Activated CD4-positive, alpha-beta T cell treated with anti-CD3 and anti-CD28 coated beads for 4 hours (primary cell): ENCODE results near the gene PIGBOS1.
"Not testable (repeated sequence)": the region's sequence is repeated elsewhere in the genome, so short reads cannot be mapped to it uniquely, and the experiment has no call there.

Source experiments
- DNase-seq, 2 donors: peaks; one replicate each; pipeline ENCODE4 v3.0.0-alpha.2; 2020

Gene PIGBOS1

DNA sequence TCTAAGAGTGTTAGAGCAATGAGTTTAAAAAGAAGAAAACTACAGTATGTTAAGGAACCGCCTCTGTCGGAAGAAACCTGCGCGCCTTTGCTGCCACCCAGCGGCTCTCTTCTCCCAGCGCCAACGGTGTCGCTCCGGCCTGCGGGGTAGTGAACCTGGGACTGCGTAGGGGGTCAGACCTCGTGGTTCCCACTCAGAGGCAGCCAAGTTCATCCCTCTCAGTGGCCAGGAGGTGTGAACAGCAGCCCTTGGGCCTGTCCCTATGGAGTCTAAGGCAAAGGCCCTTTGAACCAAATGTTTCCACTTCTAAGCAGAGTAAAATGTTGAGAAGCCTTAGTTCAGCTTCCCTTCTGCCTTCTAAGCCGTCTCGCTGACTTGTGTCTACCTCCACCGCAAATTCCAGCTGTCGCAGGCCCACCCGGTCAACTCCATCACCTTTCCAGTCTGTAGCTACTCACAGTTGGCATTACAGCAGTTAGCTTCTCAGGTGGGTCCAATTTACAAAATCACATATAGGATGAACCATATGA, 28.3 kb downstream of the PIGBOS1 start:
- peak; percentile 81 to 87 for DNase-seq

DNA sequence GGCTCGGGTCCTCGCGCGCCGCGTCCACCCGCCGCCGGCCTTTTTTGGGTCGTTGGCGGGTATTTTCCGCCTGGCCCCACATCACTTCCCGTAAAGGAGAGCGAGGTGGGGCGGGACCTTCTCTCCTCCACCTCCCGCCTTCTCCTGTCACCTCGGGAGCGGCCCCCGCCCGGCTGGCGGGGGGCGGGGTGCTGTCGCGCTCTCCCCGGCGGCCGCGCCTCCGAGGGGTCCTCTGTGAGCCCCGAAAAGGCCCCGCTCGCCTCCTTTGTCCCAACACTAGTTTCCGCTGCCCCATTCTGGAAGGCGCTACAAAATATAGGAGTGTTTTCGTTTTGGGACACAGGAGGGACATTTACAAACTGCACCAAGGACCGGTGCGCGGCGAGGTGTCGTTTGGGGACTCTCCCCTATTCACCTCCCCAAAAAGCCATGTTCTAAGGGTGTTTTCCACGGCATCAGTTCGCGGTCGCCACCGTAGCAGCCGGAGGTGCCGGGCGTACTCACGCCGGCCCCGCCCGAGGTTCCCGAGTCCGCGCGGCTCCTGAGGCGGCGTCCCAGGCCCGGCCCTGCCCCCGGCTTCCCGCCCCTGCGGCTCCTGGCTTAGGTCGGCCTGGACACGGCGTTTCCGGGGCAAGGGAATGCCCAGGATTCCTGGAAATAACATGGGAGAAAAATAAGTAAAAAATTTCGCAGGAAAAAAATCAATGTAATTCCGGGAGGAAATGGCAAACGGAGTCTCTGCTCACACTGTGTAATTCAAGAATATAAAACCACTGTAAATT, 29.0 kb downstream of the PIGBOS1 start, which contains the start of gene RAB27A:
Gene RAB27A (minus strand): TSS at position 68 of the 782 bp plus-strand sequence. CDS start 54,879 bp downstream, outside the sequence.
- DNase-seq, result peak; percentile 78 to 81

DNA sequence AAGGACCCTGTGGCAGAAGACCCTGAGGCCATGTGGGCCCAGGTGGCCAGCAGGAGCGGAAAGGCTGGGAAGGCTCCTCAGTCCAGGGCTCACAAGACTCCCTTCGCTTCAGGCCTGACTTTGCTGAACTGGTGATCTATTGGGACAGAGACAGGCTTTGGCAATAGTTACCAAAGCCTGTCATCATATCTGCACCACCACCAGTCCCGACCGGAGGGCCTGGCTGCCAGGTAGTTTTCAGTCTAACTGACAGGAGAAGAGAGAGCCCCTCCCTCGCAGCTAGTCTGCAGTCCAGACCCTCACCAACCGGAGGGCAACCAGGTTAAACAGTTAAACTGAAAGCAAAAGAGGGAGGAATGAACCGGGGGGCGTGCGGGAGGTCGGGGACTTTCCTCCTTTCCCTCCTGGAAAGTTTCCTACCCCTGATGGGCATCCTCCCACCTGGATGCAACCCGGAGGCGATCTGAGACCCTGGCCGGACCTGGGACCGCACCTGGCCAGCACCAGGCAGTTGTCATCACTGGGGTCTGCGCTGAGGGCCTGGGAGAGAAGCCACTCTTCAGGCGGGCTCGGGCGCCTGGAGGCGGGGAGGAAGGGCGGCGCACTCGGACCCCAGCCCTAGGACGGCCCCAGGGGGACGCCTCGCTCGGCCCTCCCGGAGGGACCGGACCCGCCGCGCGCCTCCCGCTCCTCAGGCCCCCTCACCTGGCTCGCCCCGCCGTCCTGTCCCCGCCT, 29.7 kb downstream of the PIGBOS1 start:
- DNase-seq, result peak; percentile 34 to 44

DNA sequence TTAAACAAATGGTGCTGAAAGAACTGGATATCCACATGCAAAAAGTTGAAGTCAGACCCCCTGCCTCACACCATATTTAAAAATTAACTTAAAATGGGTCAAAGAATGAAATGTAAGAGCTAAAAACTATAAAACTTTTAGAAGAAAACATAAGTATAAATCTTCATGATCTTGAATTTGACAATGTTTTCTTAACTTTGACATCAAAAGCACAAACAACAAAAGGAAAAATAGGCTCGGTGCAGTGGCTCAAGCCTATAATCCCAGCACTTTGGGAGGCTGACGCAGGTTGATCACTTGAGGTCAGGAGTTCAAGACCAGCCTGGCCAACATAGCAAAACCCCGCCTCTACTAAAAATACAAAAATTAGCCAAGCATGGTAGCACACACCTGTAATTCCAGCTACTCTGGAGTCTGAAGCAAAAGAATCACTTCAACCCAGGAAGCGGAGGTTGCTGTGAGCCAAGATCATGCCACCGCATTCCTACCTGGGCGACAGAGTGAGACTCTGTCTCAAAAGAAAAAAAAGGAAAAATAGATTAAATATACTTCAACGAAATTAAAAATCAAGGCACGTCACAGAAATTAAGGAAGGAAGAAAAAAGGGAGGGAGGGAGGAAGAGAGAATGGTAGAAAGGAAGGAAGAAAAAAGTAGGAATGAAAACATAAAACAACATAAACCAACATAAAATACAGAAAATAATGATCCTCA, 30.8 kb downstream of the PIGBOS1 start:
- DNase-seq, result no peak

DNA sequence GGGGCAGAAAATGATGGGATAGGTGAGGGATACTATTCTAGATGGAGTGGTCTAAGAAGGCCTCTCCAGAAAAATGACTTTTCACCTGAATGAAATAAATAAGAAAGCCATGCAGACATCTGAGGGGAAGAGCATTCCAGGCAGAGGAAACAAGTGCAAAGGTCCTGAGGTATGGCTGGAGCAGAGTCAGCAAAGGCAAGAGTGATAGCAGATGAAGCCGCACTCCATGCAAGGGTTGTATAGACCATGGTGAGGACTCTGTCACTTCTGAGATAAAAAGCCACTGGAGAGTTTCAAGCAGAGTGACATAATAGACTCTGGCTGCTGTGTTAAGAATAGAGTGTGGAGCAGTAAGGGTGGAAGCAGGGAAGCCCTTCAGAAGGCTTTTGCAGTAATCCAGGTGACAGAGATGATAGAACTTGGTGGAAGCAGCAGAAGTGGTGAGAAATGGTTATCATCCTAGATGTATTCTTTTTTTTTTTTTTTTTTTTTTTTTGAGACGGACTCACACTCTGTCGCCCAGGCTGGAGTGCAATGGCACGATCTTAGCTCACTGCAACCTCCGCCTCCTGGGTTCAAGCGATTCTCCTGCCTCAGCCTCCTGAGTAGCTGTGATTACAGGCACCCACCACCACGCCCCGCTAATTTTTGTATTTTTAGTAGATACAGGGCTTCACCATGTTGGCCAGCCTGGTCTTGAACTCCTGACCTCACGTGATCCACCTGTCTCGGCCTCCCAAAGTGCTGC, 32.3 kb downstream of the PIGBOS1 start:
- not testable (repeated sequence) for DNase-seq

DNA sequence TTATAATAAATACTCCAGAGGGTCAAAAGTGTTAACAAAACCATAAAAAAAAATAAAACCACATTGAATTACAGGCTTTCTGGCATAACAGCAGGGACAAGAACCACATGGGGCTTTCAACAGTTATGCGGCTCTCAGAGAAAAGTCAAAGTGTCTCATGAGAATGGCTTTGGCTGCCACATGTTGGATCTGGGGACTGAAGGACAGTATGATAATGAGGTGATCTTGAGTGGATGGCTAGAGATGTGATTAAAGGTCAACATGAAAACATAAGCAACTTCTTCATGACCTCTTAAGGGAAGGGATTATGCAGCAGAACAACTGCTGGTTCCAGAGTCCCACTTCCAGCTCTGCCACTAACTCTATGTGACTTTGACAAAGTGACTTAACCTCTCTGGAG, 34.5 kb downstream of the PIGBOS1 start:
- DNase-seq, result no peak

DNA sequence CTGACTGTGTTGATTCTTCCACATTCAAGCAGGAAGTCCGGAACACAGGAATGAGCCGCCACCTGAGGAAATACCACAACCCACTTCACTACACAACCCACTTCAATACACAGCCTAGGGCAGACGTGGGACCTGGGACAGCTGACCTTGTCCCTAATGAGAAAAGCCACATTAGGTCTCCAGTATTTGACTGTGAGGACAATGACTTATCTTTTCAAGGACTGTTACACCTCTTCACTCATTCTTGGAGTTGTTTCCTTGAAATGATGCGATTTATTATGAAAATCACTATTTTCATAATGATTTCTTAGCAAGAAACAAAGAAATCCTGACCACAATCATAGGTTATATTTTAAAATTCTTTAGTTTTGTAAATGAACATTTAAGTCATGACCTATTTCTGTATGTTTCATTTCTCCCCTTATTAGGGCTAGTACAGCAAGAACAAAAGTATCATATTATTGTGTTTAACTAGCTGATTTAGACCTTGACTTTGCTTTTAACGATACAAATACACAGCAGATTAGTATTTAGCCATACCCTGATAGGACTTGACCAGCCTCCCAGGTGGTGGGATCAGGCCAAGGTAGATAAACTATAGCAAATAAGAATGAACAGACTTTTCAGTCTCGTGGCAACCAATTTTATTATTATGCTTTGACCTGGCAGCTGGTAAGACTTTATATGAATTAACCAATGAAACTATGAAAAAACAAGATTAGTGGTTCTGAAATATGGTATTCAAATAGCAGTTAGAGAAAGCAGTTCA, 35.4 kb downstream of the PIGBOS1 start:
- DNase-seq, result no peak

DNA sequence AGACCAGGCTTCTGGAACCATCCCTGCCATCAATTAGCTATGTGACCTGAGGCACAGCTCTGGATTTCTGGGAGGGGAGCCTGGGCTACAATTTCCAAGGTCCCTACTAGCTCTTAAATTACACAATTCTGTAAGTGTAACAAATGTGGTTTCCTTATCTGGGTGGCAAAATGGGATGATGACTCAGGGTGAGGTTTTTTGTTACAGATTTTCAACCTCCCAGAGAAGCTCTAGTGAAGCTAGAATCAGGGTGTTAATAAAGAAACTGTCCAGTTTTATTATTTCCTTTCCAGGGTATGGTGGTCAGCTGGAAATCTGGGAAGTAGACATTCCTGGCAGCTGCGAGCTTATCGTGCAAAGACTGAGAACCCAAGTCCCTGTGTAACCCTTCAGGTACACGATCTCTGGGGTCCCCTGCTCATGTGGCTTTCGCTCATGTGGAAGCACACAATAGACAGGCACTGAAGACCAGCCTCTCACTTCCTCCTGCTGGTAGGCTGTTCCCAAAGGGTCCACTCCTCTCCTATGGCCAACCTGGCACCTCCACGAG, 36.6 kb downstream of the PIGBOS1 start:
- no peak for DNase-seq

DNA sequence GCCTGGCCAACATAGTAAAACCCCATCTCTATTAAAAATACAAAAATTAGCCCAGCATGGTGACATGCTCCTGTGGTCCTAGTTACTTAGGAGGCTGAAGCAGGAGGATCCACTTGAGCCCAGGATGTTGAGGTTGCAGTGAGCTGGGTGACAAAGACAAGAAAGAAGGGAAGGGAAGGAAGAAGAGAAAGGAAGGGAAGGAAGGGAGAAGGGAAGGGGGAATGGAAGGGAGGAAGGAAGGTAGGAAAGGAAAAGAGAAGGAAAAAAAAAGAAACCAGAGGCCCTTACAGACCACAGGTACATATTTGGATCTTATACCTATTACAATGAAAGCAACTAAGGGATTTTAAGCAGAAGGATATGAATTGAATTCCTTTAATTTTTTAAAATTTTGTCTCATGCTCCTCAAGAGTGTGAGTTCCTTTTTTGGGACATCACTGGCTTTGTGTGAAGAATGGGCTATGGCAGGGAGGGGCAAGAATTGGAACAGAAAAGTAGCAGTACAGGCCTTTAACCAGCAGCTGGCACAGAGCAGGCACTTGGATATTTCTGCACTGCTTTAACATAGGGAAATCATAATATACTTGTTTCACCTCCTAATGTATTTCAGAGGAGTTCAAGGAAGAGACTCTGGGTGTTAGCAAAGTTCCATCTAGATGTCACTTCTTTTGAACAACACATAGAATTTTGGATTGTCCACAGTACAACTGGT, 37.2 kb downstream of the PIGBOS1 start:
- no peak for DNase-seq

DNA sequence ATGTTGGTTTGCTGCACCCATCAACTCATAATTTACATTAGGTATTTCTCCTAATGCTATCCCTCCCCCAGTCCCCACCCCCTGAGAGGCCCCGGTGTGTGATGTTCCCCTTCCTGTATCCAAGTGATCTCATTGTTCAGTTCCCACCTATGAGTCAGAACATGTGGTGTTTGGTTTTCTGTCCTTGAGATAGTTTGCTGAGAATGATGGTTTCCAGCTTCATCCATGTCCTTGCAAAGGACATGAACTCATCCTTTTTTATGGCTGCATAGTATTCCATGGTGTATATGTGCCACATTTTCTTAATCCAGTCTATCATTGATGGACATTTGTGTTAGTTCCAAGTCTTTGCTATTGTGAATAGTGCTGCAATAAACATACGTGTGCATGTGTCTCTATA, 38.3 kb downstream of the PIGBOS1 start:
- peak; percentile 14 to 26 for DNase-seq

DNA sequence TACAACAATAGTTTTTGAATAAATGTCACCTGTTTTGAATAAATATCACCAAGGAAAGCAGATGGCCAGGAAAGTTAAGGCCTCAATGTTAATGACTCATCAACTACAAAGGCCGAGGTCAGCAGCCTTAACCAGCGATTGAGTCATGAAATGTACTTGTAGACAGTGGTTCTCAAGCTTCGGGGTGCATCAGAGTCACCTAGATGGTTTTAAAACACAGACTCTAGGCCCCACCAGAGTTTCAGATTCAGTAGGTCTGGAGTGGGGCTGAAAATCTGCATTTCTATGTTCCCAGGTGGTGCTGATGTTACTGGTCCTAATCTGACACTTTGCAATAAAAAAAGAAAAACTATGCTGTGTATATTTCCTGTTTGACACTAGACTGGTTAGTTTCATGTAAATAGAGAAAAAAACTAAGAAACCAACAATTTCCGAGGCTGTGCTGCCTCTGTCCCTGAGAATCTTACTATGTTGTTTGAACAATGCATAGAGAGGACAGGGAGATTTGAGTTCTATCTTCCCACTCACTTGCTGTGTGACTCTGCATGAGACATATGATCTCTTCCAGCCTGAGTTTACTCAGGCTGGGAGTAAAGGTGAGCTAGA, 39.1 kb downstream of the PIGBOS1 start:
- peak; percentile 42 to 61 for DNase-seq

DNA sequence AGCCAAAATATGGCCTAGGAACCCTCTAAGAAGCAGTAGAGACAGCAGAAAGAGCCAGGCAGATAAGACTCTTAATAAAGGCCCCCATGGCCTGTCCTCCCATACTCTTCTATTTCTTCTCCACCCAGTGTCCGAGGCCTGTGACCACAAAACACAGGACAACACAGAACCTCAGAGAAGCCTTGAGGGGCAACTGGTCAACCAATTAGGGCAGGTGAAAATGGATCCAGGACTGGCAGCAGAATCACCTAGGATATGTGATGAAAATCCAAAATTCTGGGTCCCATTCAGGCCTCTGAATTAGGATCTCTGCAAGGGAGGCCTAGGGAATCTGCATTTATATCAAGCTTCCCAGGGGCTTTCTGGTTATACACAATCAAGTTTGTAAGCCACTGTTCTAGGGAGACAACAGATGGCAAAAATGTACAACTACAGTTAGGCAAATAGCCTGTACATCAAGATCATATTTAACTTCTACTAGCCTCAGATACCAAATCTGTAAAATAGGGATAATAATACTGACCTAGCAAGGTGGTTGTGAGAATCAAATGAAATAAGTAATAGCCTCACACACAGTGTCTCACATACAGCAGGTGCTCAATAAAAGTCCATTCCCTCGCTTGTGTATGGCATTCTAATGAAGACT, 39.7 kb downstream of the PIGBOS1 start:
- DNase-seq, result no peak

DNA sequence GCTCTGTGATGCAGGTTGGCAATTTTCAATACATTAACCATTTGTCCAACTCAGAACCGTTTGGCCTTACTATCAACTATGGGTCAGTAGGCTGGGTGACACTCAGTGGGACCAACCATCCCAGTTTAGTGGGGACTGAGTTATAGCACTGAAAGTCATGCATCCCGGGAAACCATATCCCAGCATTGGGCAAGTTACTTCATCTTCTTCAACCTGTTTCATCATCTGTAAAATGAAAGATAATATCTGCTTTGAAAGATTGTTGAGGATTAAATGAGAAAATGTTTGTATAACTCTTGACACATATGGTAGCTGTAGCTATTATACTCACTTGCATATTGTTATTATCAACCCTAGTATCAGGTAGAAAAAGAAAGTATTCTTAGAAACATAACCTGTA, 41.2 kb downstream of the PIGBOS1 start:
- no peak for DNase-seq

DNA sequence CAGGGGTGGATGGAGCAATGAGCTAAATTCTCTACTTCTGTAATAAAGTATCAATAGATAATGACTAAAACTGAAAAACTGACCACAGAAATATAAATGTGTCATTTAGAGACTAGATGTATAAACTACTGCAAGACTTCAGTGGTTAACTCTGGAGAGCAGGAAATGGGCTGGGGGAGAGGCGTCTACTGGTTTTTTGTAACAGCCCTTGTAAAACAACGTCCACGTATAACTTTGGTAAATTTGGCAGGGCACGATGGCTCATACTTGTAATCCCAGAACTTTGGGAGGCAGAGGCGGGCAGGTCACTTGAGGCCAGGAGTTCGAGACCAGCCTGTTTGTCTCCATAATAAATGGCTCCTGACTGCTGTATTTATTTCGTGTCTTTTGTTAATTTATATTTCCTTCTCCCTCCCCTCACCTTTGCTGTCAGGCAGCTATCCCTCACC, 41.8 kb downstream of the PIGBOS1 start:
- DNase-seq, result peak; percentile 34 to 36

DNA sequence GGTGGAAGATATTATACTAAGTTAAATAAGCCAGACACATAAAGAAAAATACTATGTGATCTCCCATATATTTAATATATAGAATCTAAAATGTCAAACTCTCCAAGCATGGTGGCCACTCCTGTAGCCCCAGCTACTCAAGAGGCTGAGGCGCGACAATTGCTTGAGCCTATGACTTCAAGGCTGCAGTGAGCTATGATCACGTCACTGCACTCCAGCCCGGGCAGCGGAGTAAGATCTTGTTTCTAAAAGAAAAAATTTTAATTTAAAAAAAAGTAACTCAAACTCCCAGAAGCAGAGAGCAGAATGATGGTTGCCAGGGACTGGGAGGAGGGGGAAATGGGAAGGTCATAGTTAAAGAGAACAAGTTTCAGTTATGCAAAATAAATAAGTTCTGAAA, 42.6 kb downstream of the PIGBOS1 start:
- DNase-seq, result no peak

DNA sequence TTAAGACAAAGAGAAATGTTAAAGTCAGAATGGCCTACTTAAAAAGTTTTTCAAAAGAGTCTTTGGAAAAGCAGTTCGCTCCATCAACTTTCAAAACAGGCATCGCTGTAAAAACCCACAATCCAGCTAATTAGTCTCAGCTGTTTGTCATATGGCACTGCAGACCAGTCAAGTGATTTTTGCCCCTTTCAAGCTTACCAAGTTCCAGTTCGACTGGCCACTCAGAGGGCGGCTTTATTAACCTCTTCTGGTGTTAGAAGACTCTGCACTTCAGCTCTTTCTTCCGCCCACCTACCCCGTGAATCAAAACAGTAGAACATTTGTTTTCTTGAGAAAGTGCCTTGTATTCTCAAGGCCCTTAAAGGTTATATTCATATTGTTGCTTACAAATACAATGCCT, 48.6 kb downstream of the PIGBOS1 start:
- DNase-seq, result no peak

DNA sequence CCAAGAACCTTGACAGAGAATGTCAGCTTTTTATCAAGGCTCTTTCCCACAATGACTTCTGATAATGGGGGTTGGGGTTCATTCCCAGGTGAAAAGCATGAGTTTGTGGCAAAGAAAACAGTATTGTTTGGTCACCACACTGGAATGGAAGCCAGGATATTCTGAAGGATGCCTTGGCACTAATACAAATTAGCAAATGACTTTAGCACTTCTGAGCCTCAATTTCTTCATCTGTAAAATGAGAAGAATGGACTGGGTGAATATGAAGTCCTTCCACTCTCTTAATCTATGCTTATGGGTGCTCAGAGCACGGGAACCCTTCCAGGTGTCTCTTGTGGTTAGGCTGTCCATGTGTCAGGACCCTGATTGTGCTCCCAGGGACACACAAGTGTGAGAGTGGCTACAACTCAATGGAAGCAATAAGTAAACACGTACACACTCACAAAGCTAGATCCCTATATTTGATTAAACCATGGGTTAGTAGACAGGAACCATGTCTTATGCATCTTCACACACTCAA, 50.7 kb downstream of the PIGBOS1 start:
- DNase-seq, result no peak

DNA sequence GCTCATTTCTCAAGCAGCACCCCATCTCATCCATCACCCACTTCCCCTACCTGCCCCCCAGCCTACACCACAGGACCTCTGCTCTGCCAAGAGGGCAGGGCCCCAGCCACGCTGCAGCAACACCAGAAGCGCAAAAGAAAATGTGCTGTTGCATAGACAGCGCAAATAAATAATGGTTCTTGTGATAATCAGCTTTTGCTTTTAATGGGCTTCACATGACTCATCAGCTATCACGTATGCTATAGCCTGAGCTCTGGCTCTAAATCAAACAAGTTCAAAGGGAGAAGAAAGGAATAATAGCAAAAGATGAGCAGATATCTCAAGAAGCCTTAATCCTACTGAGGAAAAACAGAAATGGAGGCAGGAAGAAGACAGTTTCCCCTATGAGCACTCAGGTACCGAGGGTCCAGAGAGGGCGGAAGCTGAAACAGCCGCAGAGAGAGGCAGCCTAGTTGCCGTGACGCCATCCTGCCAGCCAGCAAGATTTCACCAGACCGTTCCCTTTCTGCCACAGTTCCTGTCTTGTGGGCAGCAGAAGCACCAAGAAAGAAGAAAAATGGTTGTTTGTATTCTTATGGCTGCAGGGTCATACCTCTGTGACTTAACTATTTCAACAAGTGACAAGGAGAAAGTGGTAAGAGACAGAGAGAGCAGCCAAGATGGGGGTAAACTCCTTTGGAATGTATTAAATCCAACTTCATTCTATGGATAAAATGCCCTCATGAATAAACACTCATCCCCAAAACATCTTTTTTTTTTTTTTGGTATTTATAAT, 51.3 kb downstream of the PIGBOS1 start:
- peak; percentile 54 to 55 for DNase-seq
